ENCODE results near the gene FXYD1.

FXYD1 gene

GRCh38 chr19:35165200-35166058 is 26.8 kb downstream of the FXYD1 start:
- no peak for DNase-seq

DNA sequence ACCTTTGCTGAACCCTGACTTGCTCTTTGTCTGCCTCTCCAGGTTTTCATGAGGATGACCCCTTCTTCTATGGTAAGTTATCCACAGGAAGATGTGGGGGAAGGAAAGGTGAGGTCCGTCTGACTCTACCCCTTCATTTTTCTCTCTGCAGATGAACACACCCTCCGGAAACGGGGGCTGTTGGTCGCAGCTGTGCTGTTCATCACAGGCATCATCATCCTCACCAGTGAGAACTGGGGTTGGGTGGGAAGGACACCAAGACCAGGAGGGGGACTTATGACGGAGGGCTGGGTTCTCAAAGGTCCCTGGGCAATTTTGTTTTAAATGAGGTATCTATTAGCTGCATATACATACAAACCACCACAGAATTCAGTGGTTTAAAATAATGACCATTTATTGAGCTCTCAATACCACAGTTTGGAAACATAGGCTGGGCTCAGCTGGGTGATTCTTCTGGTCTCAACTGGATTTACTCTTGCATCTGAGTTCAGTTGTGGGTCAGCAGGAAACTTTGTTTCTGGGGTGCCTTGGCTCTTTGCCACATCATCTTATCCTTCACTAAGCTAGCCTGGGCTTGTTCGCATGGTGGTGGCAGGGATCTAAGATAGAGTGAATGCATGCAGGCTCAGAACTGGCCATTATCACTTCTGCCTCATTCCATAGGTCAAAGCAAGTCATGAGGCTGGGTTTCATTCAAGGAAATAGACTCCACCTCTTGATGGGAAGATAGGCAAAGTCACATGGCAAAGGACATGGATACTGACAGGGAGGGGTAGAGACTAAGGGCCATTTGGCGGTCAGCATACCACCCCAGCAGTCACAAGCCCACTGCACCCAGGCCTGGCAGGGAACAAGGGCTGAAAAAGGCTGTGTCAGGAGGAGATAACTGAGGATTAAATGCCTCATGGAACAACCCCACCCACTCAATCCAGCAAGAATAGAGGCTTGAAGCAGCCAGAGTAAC is 27.8 kb downstream of the FXYD1 start:
- DNase-seq: no peak

GRCh38 chr19:35167251-35168119 is 28.9 kb downstream of the FXYD1 start:
- DNase-seq: no peak

DNA sequence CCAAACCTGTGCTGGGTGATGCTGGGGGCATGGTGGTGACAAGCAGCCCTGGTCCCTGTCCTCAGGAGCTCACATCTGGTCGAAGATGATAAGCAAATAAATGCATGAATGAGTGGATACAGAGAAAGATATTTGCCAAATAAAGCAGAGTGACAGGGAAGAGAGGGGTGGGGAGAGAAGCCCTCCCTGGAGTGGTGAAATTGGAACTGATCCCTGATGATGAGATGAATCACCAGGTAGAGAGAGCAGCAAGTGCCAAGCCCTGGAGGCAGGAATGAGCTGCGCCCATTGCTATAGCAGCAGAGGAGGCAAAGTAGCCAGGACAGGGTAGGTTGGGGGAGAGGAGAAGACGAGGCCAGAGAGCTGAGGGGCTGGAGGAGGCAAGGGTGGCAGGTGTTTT is 29.6 kb downstream of the FXYD1 start:
- no peak for DNase-seq

- DNase-seq: no peak
These were observed 30.8 kb downstream of the FXYD1 start for GRCh38 chr19:35169221-35169995.

DNA sequence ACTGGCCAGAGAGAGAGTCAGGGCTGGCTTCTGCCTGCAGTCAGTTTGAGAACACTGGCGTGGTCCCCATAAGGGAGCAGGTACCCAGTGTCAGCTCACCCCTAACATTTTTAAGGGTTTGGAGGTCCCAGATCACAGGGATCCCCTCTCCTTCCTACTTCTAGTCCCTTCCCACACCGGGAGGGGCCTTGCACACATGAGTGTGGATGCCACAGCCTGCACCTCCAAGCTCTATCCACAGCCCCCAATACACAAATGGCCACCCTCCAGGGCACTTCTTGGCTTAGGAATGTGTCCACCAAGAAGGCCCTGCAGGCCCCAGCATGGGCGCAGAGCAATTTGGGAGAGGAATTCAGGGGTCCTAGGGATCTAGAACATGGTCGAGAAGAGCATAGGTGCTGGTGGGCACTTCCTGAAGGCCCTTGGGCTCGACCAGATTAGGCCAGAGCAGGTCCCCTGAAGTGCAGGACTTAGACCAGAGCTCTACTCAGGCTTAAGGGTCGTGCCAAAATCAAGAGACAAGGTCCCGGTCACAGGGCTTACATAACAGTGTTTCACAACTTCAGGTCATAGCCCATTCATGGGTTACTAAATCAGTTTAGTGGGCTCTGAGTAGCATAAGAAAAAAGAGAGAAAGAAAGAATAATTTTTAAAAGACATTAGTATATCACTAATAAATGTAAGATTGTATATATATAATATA is 31.9 kb downstream of the FXYD1 start:
- DNase-seq: no peak

DNA sequence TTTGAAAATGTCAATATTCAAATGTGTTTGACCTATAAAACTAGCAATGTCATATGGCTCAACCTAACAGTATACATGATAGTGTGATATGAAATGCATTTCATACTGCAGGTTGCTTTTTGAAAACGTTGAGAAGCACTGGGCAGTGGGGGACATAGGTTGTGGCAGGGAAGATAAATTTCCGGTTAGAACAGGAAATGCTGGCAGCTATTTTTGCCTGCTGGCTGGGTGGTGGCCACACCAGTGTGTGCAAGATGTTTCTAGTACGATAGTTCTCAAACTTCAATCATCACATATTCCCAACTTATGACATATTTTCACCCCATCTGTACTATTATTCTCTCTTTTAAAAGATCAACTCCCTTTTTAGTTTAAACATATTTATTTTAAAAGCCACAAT is 33.1 kb downstream of the FXYD1 start:
- no peak for DNase-seq

DNA sequence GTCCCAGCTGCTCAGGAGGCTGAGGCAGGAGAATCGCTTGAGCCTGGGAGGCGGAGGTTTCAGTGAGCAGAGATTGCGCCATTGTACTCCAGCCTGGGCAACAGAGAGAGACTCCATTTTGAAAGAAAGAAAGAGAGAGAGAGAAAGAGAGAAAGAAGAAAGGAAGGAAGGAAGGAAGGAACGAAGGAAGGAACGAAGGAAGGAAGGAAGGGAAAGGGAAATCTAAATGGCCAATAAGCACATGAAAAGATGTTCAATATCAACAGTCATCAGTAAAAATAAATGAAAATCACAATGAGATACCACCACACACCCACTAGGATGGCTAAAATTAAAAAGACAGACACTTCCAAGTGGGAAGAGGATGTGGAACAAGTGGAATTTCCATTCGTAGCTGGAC is 35.6 kb downstream of the FXYD1 start:
- no peak for DNase-seq

DNA sequence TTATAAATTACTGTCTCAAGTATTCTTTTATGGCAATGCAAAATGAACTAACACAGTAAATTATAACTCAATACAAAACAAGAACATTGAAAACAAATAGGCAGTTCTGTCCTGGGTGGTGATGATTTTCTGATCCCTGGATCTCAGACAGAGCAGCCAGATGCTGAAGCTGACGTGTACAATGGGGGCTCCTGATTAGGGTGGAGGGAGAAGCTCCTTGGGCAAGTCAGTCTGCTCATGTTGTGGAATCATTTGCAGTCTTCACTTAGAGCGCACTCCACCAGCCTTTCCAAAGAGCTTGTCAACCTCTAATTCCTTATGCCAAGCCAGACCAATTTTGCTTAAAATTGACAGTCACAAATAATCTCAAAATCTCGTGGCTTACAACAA is 37.6 kb downstream of the FXYD1 start:
- no peak for DNase-seq

DNA sequence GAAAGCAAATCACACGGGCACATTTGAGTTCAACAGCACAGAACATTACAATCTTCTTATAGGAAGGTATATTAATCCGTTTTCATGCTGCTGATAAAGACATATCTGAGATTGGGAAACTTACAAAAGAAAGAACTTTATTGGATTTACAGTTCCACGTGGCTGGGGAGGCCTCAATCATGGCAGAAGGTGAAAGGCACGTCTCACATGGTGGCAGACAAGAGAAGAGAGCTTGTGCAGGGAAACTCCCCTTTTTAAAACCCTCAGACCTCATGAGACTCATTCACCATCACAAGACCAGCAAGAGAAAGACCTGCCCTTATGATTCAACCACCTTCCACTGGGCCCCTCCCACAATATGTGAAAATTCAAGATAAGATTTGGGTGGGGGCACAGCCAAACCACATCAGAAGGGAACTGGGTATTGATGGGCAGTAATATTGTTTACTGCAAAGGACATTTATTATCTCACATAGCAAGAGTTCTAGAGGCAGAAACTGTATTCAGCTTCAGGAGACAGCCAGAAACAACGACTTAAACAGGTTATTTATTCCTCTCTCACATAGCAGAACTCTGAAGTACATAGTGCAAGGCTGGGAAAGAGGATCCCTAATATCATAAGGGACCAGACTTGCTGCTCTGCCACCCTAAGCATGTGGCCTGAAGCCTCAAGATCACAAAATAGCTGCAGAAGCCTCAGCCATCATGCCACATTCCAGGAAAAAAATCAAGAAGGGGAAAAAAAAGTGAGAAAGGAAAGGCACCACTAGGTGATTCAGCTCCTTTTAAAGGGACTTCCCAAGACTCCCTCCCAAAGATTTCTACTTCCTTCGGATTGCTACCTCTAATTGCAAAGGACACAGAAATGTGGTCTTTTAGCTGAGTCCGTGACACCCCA is 39.0 kb downstream of the FXYD1 start:
- no peak for DNase-seq

- DNase-seq: no peak
These were observed 40.1 kb downstream of the FXYD1 start for GRCh38 chr19:35178701-35179100.

DNA sequence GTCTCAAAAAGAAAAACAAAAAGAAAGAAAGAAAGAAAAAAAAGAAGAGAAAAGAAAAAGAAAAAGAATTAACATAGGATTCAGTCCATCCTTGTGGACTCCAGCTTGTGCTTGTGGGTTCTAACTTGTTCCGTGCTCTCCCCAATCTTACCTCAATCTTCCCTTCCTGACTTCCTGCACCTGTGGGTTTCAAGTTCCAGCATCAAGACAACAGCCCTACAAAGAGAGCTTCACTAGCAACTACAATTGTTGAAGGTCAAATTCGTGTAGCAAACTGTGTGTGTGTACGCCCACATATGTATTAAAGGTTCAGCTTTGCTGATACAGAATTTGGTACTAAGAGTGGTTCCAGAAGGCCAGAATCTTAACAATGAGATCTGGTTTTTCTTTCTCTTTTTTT is 41.2 kb downstream of the FXYD1 start:
- DNase-seq: no peak

- DNase-seq: no peak
These were observed 42.8 kb downstream of the FXYD1 start for GRCh38 chr19:35181387-35181786.

GRCh38 chr19:35184267-35184666 is 45.6 kb downstream of the FXYD1 start:
- no peak for DNase-seq

GRCh38 chr19:35184884-35185283 is 46.3 kb downstream of the FXYD1 start:
- no peak for DNase-seq
